Activated gamma-delta T cell treated with anti-CD3 and anti-CD28 coated beads, Interleukin-2, amount 50 U/mL, for 16 hours (primary cell): ENCODE data around the gene STEAP4.
"Not testable (repeated sequence)": the region's sequence is repeated elsewhere in the genome, so short reads cannot be mapped to it uniquely, and the experiment has no call there.

Experiments used
- DNase-seq: peaks from one replicate; pipeline ENCODE4 v3.0.0-alpha.2; 2020; ENCODE audit warnings: low read depth

STEAP4 gene

GRCh38 chr7:88268051-88268450 is 38.6 kb downstream of the STEAP4 start:
- no peak for DNase-seq

- no peak for DNase-seq
These were observed 39.3 kb downstream of the STEAP4 start for GRCh38 chr7:88267421-88267820.

GRCh38 chr7:88264987-88265386 is 41.7 kb downstream of the STEAP4 start:
- not testable (repeated sequence) for DNase-seq

- DNase-seq = no peak
These were observed 44.1 kb downstream of the STEAP4 start for GRCh38 chr7:88262562-88262961.

GRCh38 chr7:88260719-88261118 is 46.0 kb downstream of the STEAP4 start:
- no peak for DNase-seq

GRCh38 chr7:88259656-88260380 is 46.9 kb downstream of the STEAP4 start:
- DNase-seq = no peak

GRCh38 chr7:88258296-88258695 is 48.4 kb downstream of the STEAP4 start:
- DNase-seq = not testable (repeated sequence)

GRCh38 chr7:88256906-88257305 is 49.8 kb downstream of the STEAP4 start:
- DNase-seq = no peak

GRCh38 chr7:88254721-88255424 is 51.8 kb downstream of the STEAP4 start:
- DNase-seq = no peak

GRCh38 chr7:88253640-88254039 is 53.1 kb downstream of the STEAP4 start:
- no peak for DNase-seq

GRCh38 chr7:88244258-88244657 is 62.4 kb downstream of the STEAP4 start:
- no peak for DNase-seq

GRCh38 chr7:88243345-88243909 is 63.3 kb downstream of the STEAP4 start:
- DNase-seq = no peak

- DNase-seq = no peak
These were observed 66.8 kb downstream of the STEAP4 start for GRCh38 chr7:88239852-88240251.

GRCh38 chr7:88233828-88234227 is 72.9 kb downstream of the STEAP4 start:
- no peak for DNase-seq

GRCh38 chr7:88230646-88231045 is 76.0 kb downstream of the STEAP4 start:
- DNase-seq = no peak

- DNase-seq = no peak
These were observed 77.2 kb downstream of the STEAP4 start for GRCh38 chr7:88229302-88229995.

GRCh38 chr7:88226886-88227516 is 79.7 kb downstream of the STEAP4 start:
- DNase-seq = no peak

- DNase-seq = no peak
These were observed 80.5 kb downstream of the STEAP4 start for GRCh38 chr7:88226201-88226600.

- DNase-seq = no peak
These were observed 82.0 kb downstream of the STEAP4 start for GRCh38 chr7:88224601-88225275.

GRCh38 chr7:88223265-88223664 is 83.4 kb downstream of the STEAP4 start:
- no peak for DNase-seq
